IPS-20b (cell line): ENCODE results near the gene NPIPA1.
"Not testable (repeated sequence)": the region's sequence is repeated elsewhere in the genome, so short reads cannot be mapped to it uniquely, and the experiment has no call there.

Source experiments
- H3K27ac ChIP-seq: one replicate; pipeline ENCODE4 v1.5.1; 2013; ENCODE audit warnings: low read length
- H3K27me3 ChIP-seq: 2 replicates; pipeline ENCODE4 v1.6.1; 2013; ENCODE audit warnings: mild to moderate bottlenecking, low read length, inconsistent platforms; ENCODE audit not compliant: insufficient read depth
- H3K36me3 ChIP-seq: 2 replicates; pipeline ENCODE4 v1.6.1; 2013; ENCODE audit warnings: low read depth, mild to moderate bottlenecking, inconsistent platforms, low read length, moderate library complexity; ENCODE audit not compliant: insufficient read depth
- H3K4me1 ChIP-seq: 2 replicates; pipeline ENCODE4 v1.6.1; 2013; ENCODE audit warnings: mild to moderate bottlenecking, control low read depth, inconsistent platforms, low read length, moderate library complexity; ENCODE audit not compliant: insufficient read depth
- H3K4me3 ChIP-seq: 2 replicates; pipeline ENCODE4 v1.5.1; 2013; ENCODE audit warnings: mild to moderate bottlenecking, low read length, inconsistent platforms
- H3K9ac ChIP-seq: 2 replicates; pipeline ENCODE4 v1.6.1; 2013; ENCODE audit warnings: low read depth, mild to moderate bottlenecking, inconsistent platforms, low read length, moderate library complexity
- H3K9me3 ChIP-seq: 2 replicates; pipeline ENCODE4 v1.6.1; 2013; ENCODE audit warnings: mild to moderate bottlenecking, low read depth, low read length, inconsistent platforms; ENCODE audit not compliant: insufficient read depth

The NPIPA1 gene

GRCh38 chr16:14919837-14920600 is 17.2 kb upstream of the NPIPA1 start:
- H3K36me3 ChIP-seq, H3K9me3 ChIP-seq, H3K27ac ChIP-seq: not testable (repeated sequence)

GRCh38 chr16:14922285-14922684 is 15.0 kb upstream of the NPIPA1 start:
- H3K4me1 ChIP-seq, H3K9ac ChIP-seq, H3K27me3 ChIP-seq, H3K36me3 ChIP-seq, H3K9me3 ChIP-seq, H3K4me3 ChIP-seq, H3K27ac ChIP-seq: not testable (repeated sequence)

More at GRCh38 chr16:14919837-14920600, 17.2 kb upstream of the NPIPA1 start:
- H3K4me1 ChIP-seq, H3K4me3 ChIP-seq, H3K27me3 ChIP-seq, H3K9ac ChIP-seq: not testable (repeated sequence)

- not testable (repeated sequence) for H3K9ac ChIP-seq, H3K4me3 ChIP-seq, H3K27ac ChIP-seq, H3K4me1 ChIP-seq, H3K9me3 ChIP-seq, H3K27me3 ChIP-seq, H3K36me3 ChIP-seq
These were observed 14.3 kb upstream of the NPIPA1 start for GRCh38 chr16:14922968-14923367.

- H3K4me3 ChIP-seq, H3K9ac ChIP-seq, H3K27me3 ChIP-seq, H3K27ac ChIP-seq, H3K4me1 ChIP-seq, H3K9me3 ChIP-seq, H3K36me3 ChIP-seq: not testable (repeated sequence)
These were observed 13.7 kb upstream of the NPIPA1 start for GRCh38 chr16:14923394-14924088.

- not testable (repeated sequence) for H3K9me3 ChIP-seq, H3K27me3 ChIP-seq, H3K4me1 ChIP-seq, H3K9ac ChIP-seq, H3K27ac ChIP-seq, H3K4me3 ChIP-seq, H3K36me3 ChIP-seq
These were observed 12.9 kb upstream of the NPIPA1 start for GRCh38 chr16:14924359-14924758.

- not testable (repeated sequence) for H3K27me3 ChIP-seq, H3K27ac ChIP-seq, H3K4me3 ChIP-seq, H3K9ac ChIP-seq, H3K4me1 ChIP-seq, H3K36me3 ChIP-seq, H3K9me3 ChIP-seq
These were observed 12.3 kb upstream of the NPIPA1 start for GRCh38 chr16:14924982-14925381.

GRCh38 chr16:14928064-14928714 is 9.1 kb upstream of the NPIPA1 start:
- not testable (repeated sequence) for H3K4me1 ChIP-seq, H3K27ac ChIP-seq, H3K9ac ChIP-seq, H3K36me3 ChIP-seq, H3K4me3 ChIP-seq, H3K9me3 ChIP-seq, H3K27me3 ChIP-seq

- not testable (repeated sequence) for H3K27ac ChIP-seq, H3K36me3 ChIP-seq
These were observed 8.1 kb upstream of the NPIPA1 start for GRCh38 chr16:14929176-14929575.

GRCh38 chr16:14930246-14930645 is 7.0 kb upstream of the NPIPA1 start:
- H3K4me1 ChIP-seq, H3K4me3 ChIP-seq, H3K36me3 ChIP-seq, H3K27me3 ChIP-seq, H3K9me3 ChIP-seq, H3K27ac ChIP-seq, H3K9ac ChIP-seq: not testable (repeated sequence)

More at GRCh38 chr16:14929176-14929575, 8.1 kb upstream of the NPIPA1 start:
- H3K27me3 ChIP-seq, H3K4me1 ChIP-seq, H3K9me3 ChIP-seq, H3K4me3 ChIP-seq, H3K9ac ChIP-seq: not testable (repeated sequence)

- not testable (repeated sequence) for H3K27ac ChIP-seq, H3K9ac ChIP-seq, H3K9me3 ChIP-seq, H3K36me3 ChIP-seq, H3K4me3 ChIP-seq, H3K27me3 ChIP-seq, H3K4me1 ChIP-seq
These were observed 6.3 kb upstream of the NPIPA1 start for GRCh38 chr16:14930971-14931370.

GRCh38 chr16:14932581-14933375 is 4.5 kb upstream of the NPIPA1 start:
- H3K4me3 ChIP-seq, H3K4me1 ChIP-seq, H3K9ac ChIP-seq, H3K27me3 ChIP-seq, H3K36me3 ChIP-seq, H3K27ac ChIP-seq, H3K9me3 ChIP-seq: not testable (repeated sequence)
